Activated naive CD8-positive, alpha-beta T cell (primary cell): Measurements from ENCODE around the gene CRYBG2.
A peak's percentile ranks its signal among the peaks of the same experiment; 100 is the strongest.

Experiments used
- H3K27ac Mint-ChIP-seq: one replicate; pipeline ENCODE4 v1.8.0; 2021; ENCODE audit warnings: mixed read lengths
- H3K27me3 Mint-ChIP-seq: one replicate; pipeline ENCODE4 v1.8.0; 2021; ENCODE audit warnings: mixed read lengths
- H3K36me3 Mint-ChIP-seq: one replicate; pipeline ENCODE4 v1.8.0; 2021; ENCODE audit warnings: mixed read lengths
- H3K4me1 Mint-ChIP-seq: one replicate; pipeline ENCODE4 v1.8.0; 2021; ENCODE audit warnings: low read depth, mixed read lengths
- H3K4me3 Mint-ChIP-seq: one replicate; pipeline ENCODE4 v1.8.0; 2021; ENCODE audit warnings: mild to moderate bottlenecking, mixed read lengths
- H3K9me3 Mint-ChIP-seq: one replicate; pipeline ENCODE4 v1.8.0; 2021; ENCODE audit warnings: low read depth, mixed read lengths

CRYBG2 gene

GRCh38 chr1:26281091-26281958, 72.6 kb downstream of the CRYBG2 start:
- H3K27ac Mint-ChIP-seq, result peak overlapping the region; percentile 91
- H3K4me3 Mint-ChIP-seq, result peak overlapping the region; percentile 94
- no peaks in the 10 kb centered on the region for H3K27me3 Mint-ChIP-seq
- peaks cover 2% of the 10 kb centered on the region for H3K9me3 Mint-ChIP-seq
- H3K4me1 Mint-ChIP-seq, result peaks cover 87% of the 10 kb centered on the region
- H3K36me3 Mint-ChIP-seq, result peaks cover 21% of the 10 kb centered on the region

- H3K4me3 Mint-ChIP-seq, result peak overlapping the region; percentile 94
- H3K9me3 Mint-ChIP-seq, result peaks cover 2% of the 10 kb centered on the region
- H3K36me3 Mint-ChIP-seq, result peaks cover 23% of the 10 kb centered on the region
- peak overlapping the region; percentile 86 for H3K27ac Mint-ChIP-seq
- H3K27me3 Mint-ChIP-seq, result no peaks in the 10 kb centered on the region
- H3K4me1 Mint-ChIP-seq, result peaks cover 87% of the 10 kb centered on the region
These were observed 73.4 kb downstream of the CRYBG2 start for GRCh38 chr1:26280333-26281042.

- no peaks in the 10 kb centered on the region for H3K27me3 Mint-ChIP-seq
- peaks cover 85% of the 10 kb centered on the region for H3K4me1 Mint-ChIP-seq
- peak within 1 kb of the TSS; percentile 100 for H3K27ac Mint-ChIP-seq
- H3K36me3 Mint-ChIP-seq, result peaks cover 24% of the 10 kb centered on the region
- peaks cover 2% of the 10 kb centered on the region for H3K9me3 Mint-ChIP-seq
- peak within 1 kb of the TSS; percentile 94 for H3K4me3 Mint-ChIP-seq
These were observed 74.2 kb downstream of the CRYBG2 start, which contains the start of gene SH3BGRL3 for GRCh38 chr1:26279456-26280332. Gene SH3BGRL3, plus strand, starts transcription at chr1:26280086. Its CDS starts 70 bp downstream, at chr1:26280156.

GRCh38 chr1:26278724-26279455, 75.0 kb downstream of the CRYBG2 start:
- Mint-ChIP-seq H3K4me1 (peaks cover 82% of the 10 kb centered on the region), H3K9me3 (peaks cover 2% of the 10 kb centered on the region), H3K27me3 (no peaks in the 10 kb centered on the region), H3K27ac (peak overlapping the region; percentile 100), H3K36me3 (peaks cover 27% of the 10 kb centered on the region), H3K4me3 (peak overlapping the region; percentile 94)

- H3K27me3 Mint-ChIP-seq, result no peaks in the 10 kb centered on the region
- H3K27ac Mint-ChIP-seq, result peak overlapping the region; percentile 100
- peak overlapping the region; percentile 94 for H3K4me3 Mint-ChIP-seq
- peaks cover 26% of the 10 kb centered on the region for H3K36me3 Mint-ChIP-seq
- H3K9me3 Mint-ChIP-seq, result peaks cover 2% of the 10 kb centered on the region
- peaks cover 76% of the 10 kb centered on the region for H3K4me1 Mint-ChIP-seq
These were observed 75.6 kb downstream of the CRYBG2 start for GRCh38 chr1:26278303-26278702.

- H3K27me3 Mint-ChIP-seq, result no peaks in the 10 kb centered on the region
- H3K36me3 Mint-ChIP-seq, result peaks cover 27% of the 10 kb centered on the region
- H3K27ac Mint-ChIP-seq, result peak overlapping the region; percentile 100
- H3K9me3 Mint-ChIP-seq, result peaks cover 2% of the 10 kb centered on the region
- H3K4me3 Mint-ChIP-seq, result peak overlapping the region; percentile 94
- H3K4me1 Mint-ChIP-seq, result peaks cover 70% of the 10 kb centered on the region
These were observed 76.2 kb downstream of the CRYBG2 start for GRCh38 chr1:26277719-26278118.

DNA sequence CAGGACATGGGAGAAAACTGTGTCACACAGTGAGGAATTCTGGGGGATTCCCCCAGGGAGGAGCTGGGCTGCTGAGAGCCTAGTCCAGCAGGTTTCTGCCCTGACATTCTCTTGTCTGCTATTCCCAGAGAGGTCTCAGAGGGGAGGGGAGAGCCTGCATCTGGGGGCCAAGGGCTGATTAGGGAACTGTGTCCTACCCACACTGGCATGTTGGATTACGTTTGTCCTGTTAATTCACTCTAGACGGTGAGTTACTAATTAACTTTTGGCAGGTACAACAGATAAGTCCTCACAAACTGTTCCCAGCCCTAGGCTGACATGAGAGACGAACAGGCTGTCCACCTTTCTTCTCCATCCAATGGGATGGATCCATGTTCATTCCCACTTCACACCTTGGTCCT, 76.7 kb downstream of the CRYBG2 start:
- H3K9me3 Mint-ChIP-seq, result peaks cover 2% of the 10 kb centered on the region
- H3K27me3 Mint-ChIP-seq, result no peaks in the 10 kb centered on the region
- peak overlapping the region; percentile 94 for H3K4me3 Mint-ChIP-seq
- peaks cover 28% of the 10 kb centered on the region for H3K36me3 Mint-ChIP-seq
- H3K27ac Mint-ChIP-seq, result peak overlapping the region; percentile 100
- peaks cover 66% of the 10 kb centered on the region for H3K4me1 Mint-ChIP-seq

GRCh38 chr1:26276432-26276838, 77.5 kb downstream of the CRYBG2 start:
- peak overlapping the region; percentile 100 for H3K27ac Mint-ChIP-seq
- H3K4me1 Mint-ChIP-seq, result peaks cover 59% of the 10 kb centered on the region

DNA sequence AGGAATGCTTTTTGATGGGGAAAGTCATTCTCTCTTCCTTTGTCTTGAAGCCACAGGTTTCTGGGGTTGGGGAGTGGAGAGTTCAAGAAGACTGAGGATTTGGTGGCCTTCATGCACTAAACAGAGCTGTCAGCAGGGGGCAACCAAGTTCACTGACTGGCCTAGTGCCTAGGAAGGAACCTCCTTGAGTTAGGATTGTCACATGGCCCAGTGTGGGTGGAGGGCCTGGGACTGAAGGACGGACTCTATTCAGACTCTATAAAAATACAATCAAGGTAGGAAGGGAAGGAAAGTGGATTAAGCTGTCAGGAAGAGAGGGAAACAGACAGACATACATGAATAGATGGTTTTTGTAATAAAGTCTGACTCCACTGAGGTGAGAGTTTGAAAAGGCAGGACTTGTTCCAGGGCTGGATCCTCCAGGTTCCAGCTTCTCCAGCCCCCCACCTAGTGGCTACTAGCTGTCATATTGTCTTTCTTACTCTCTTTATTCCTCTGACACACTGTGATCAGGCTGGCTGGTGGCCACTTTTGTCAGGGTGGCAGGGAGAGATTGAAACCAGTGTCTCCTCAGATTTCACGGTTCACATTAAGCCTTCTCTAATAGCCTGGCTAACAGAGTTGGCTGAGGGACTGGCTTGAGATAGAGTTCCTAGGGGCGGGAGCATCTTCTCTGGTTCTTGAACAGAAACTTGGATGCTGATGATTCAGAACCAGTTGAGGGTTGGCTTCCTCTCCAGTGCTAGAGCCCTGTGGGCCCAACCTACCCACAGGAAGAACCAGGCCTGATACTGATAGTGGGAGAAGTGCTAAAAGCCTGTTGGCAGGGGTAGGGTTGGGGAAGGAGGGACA, 78.1 kb downstream of the CRYBG2 start:
- Mint-ChIP-seq H3K9me3 (peaks cover 2% of the 10 kb centered on the region), H3K4me3 (peak overlapping the region; percentile 94), H3K4me1 (peaks cover 53% of the 10 kb centered on the region), H3K27ac (peak overlapping the region; percentile 100), H3K27me3 (no peaks in the 10 kb centered on the region), H3K36me3 (peaks cover 23% of the 10 kb centered on the region)

More at GRCh38 chr1:26276432-26276838, 77.5 kb downstream of the CRYBG2 start:
- H3K4me3 Mint-ChIP-seq, result peak overlapping the region; percentile 94
- H3K9me3 Mint-ChIP-seq, result peaks cover 2% of the 10 kb centered on the region
- H3K36me3 Mint-ChIP-seq, result peaks cover 29% of the 10 kb centered on the region
- no peaks in the 10 kb centered on the region for H3K27me3 Mint-ChIP-seq

DNA sequence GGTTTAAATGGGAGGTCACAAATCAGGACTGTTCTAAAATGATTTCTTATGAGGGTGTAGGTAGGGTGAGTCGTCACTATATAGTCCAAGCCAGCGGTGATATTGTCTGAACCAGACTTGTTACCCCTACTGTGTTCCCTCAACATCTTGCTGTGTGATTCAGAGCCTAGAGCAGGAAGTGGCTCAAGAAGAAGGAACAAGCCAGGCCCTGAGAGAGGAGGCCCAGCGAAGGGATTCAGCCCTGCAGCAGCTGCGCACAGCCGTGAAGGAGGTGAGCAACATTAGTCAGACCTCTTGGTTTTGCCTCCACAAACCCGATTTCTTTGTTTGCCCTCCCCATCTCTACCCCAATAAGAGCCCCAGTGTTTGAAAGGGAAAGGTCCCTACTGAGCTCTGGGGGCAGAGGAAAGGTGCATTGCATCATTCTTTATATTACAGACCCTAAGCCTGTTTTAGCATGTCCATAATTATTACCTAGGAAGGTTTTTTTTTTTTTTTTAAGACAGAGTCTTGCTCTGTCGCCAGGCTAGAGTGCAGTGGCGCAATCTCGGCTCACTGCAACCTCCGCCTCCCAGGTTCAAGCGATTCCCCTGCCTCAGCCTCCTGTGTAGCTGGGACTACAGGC, 79.0 kb downstream of the CRYBG2 start:
- H3K9me3 Mint-ChIP-seq, result peaks cover 2% of the 10 kb centered on the region
- peaks cover 51% of the 10 kb centered on the region for H3K4me1 Mint-ChIP-seq
- no peak overlapping the region for H3K4me3 Mint-ChIP-seq
- H3K27ac Mint-ChIP-seq, result peak overlapping the region; percentile 51
- no peaks in the 10 kb centered on the region for H3K27me3 Mint-ChIP-seq
- peaks cover 28% of the 10 kb centered on the region for H3K36me3 Mint-ChIP-seq
